ENCODE data around the gene TNFRSF11A. TPM values are rescaled to one million over a fixed set of nuclear protein-coding genes. Genes with fewer than 3 reads are reported as not detected.

TNFRSF11A gene
- total and polyA plus RNA-seq, 2 donors (not counting 1 experiment from before 2014, with no cell fraction given) = 0.01 to 1.7 TPM

- WGBS (ENCODE audit: insufficient coverage) = 100% methylated on average over 1 of the region's 5 CpGs
- no peak overlapping the region for H3K4me3 ChIP-seq (ENCODE audit: control extremely low read depth in 1 of 5, extremely low read depth in 1 of 5, insufficient read depth in 1 of 5, low read depth in 2 of 5, low read length in 4 of 5)
- H3K4me2 ChIP-seq (replicated peaks; ENCODE audit: low read depth, low read length, poor library complexity, severe bottlenecking) = no peak overlapping the region
- no peaks in the 10 kb centered on the region for H4K20me1 ChIP-seq (ENCODE audit: control insufficient read depth, insufficient read depth, low read length, poor library complexity, severe bottlenecking)
- no peaks in the 10 kb centered on the region for H3K9me3 Mint-ChIP-seq (ENCODE audit: insufficient read depth)
- DNase-seq (no peak), ATAC-seq (ENCODE audit: low read depth) (no peak)
- H3K4me1 ChIP-seq (ENCODE audit: control insufficient read depth in 2 of 2, insufficient read depth in 2 of 2, low read length in 2 of 2) = no peaks in the 10 kb centered on the region
- ChIA-PET CTCF (no interaction called here), POLR2A (no interaction called here)
- no peaks in the 10 kb centered on the region for H3K27me3 Mint-ChIP-seq
- H3K36me3 ChIP-seq (replicated peaks in 1 of 2; ENCODE audit: control extremely low read depth in 1 of 2, control insufficient read depth in 1 of 2, extremely low read depth in 1 of 2, insufficient read depth in 2 of 2, low read length in 1 of 2) = peaks cover 19 to 47% of the 10 kb centered on the region in 2 experiments
- no peak overlapping the region for H3K27ac ChIP-seq (ENCODE audit: low read length in 2 of 2)
- no peaks in the 10 kb centered on the region for H3K79me2 ChIP-seq (ENCODE audit: control insufficient read depth, insufficient read depth, low read length)
- TF ChIP-seq EZH2 (IDR thresholded peaks at IDR 0.05; ENCODE audit: borderline replicate concordance, insufficient read depth, low read depth, low read length, poor library complexity, severe bottlenecking) (no peak), CTCF (IDR thresholded peaks at IDR 0.05) (no peak)
- no peaks in the 10 kb centered on the region for H3K4me1 Mint-ChIP-seq
- intact Hi-C loops (cut with micrococcal nuclease) = no loop called here
- H3K27me3 ChIP-seq (replicated peaks in 1 of 4; ENCODE audit: control extremely low read depth in 1 of 4, control insufficient read depth in 3 of 4, insufficient read depth in 4 of 4, low read length in 3 of 4) = no peaks in the 10 kb centered on the region
- H3K4me3 Mint-ChIP-seq = no peak overlapping the region
- H3K27ac Mint-ChIP-seq = no peak overlapping the region
- no peaks in the 10 kb centered on the region for H3K9me3 ChIP-seq (ENCODE audit: control extremely low read depth in 1 of 3, control insufficient read depth in 2 of 3, insufficient read depth in 1 of 3, low read length in 2 of 3)
- H2AFZ ChIP-seq (ENCODE audit: insufficient read depth, low read depth, low read length, poor library complexity, severe bottlenecking) = no peak overlapping the region
- H3K9ac ChIP-seq (ENCODE audit: low read length) = no peak overlapping the region
Measured at GRCh38 chr18:62279561-62279960, 45.5 kb upstream of the TNFRSF11A start.

- Mint-ChIP-seq H3K9me3 (ENCODE audit: insufficient read depth) (no peaks in the 10 kb centered on the region), H3K4me3 (no peak overlapping the region), H3K27me3 (no peaks in the 10 kb centered on the region), H3K27ac (no peak overlapping the region), H3K4me1 (no peaks in the 10 kb centered on the region)
- ChIA-PET CTCF (no interaction called here), POLR2A (no interaction called here)
- no peak overlapping the region for H3K27ac ChIP-seq (ENCODE audit: low read length in 2 of 2)
- H3K9me3 ChIP-seq (ENCODE audit: control extremely low read depth in 1 of 3, control insufficient read depth in 2 of 3, insufficient read depth in 1 of 3, low read length in 2 of 3) = no peaks in the 10 kb centered on the region
- no peak overlapping the region for H3K9ac ChIP-seq (ENCODE audit: low read length)
- H3K4me2 ChIP-seq (replicated peaks; ENCODE audit: low read depth, low read length, poor library complexity, severe bottlenecking) = no peak overlapping the region
- H3K27me3 ChIP-seq (replicated peaks in 1 of 4; ENCODE audit: control extremely low read depth in 1 of 4, control insufficient read depth in 3 of 4, insufficient read depth in 4 of 4, low read length in 3 of 4) = no peaks in the 10 kb centered on the region
- ATAC-seq (ENCODE audit: low read depth) (no peak), DNase-seq (no peak)
- intact Hi-C loops (cut with micrococcal nuclease) = no loop called here
- no peak overlapping the region for H2AFZ ChIP-seq (ENCODE audit: insufficient read depth, low read depth, low read length, poor library complexity, severe bottlenecking)
- no peak for TF ChIP-seq CTCF (IDR thresholded peaks at IDR 0.05)
- no peak for TF ChIP-seq EZH2 (IDR thresholded peaks at IDR 0.05; ENCODE audit: borderline replicate concordance, insufficient read depth, low read depth, low read length, poor library complexity, severe bottlenecking)
- no peaks in the 10 kb centered on the region for H4K20me1 ChIP-seq (ENCODE audit: control insufficient read depth, insufficient read depth, low read length, poor library complexity, severe bottlenecking)
- no peaks in the 10 kb centered on the region for H3K79me2 ChIP-seq (ENCODE audit: control insufficient read depth, insufficient read depth, low read length)
- H3K36me3 ChIP-seq (replicated peaks in 1 of 2; ENCODE audit: control extremely low read depth in 1 of 2, control insufficient read depth in 1 of 2, extremely low read depth in 1 of 2, insufficient read depth in 2 of 2, low read length in 1 of 2) = peaks cover 19 to 44% of the 10 kb centered on the region in 2 experiments
- WGBS (ENCODE audit: insufficient coverage) = 94% methylated on average over 5 of the region's 6 CpGs
- no peak overlapping the region for H3K4me3 ChIP-seq (ENCODE audit: control extremely low read depth in 1 of 5, extremely low read depth in 1 of 5, insufficient read depth in 1 of 5, low read depth in 2 of 5, low read length in 4 of 5)
- no peaks in the 10 kb centered on the region for H3K4me1 ChIP-seq (ENCODE audit: control insufficient read depth in 2 of 2, insufficient read depth in 2 of 2, low read length in 2 of 2)
Measured at GRCh38 chr18:62280058-62280457, 45.1 kb upstream of the TNFRSF11A start.

Data from B cell (primary cell).